GM08714 (cell line): ENCODE data around the gene DNM1.
"Not testable (repeated sequence)": the region's sequence is repeated elsewhere in the genome, so short reads cannot be mapped to it uniquely, and the experiment has no call there.

Experiments
- H3K4me3 ChIP-seq: fragments of 200-500 bp; sonication (Bioruptor generic); 2 replicates; pipeline ENCODE4 v1.5.1; 2014; ENCODE audit warnings: mild to moderate bottlenecking, low read length, inconsistent platforms
- ZNF274 ChIP-seq: IDR thresholded peaks from 2 replicates; pipeline ENCODE4 v1.6.1; 2012; ENCODE audit warnings: mild to moderate bottlenecking, low read depth, low read length

The DNM1 gene

DNA sequence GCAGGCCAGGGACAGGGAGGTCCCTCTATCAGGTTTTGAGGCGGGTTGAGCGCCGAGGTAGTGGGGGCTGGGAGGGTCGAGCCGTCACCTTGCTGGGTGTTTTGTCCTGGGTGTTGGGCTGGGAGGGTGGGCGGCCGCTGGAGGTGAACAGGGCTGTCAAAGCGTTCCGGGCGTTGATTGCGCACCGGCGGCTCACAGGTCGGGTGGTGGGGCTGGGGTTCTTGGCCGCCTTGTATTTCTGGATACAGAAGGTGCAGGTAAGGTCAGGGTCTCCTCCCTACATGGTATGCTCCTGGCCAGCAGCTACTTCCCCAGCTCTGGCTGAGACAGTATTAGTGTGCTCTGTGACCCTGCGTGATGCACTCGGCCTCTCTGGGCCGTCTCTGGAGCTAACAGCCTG lies 37.0 kb upstream of the DNM1 start:
- no peak overlapping the region for H3K4me3 ChIP-seq
- no peak for TF ChIP-seq ZNF274

DNA sequence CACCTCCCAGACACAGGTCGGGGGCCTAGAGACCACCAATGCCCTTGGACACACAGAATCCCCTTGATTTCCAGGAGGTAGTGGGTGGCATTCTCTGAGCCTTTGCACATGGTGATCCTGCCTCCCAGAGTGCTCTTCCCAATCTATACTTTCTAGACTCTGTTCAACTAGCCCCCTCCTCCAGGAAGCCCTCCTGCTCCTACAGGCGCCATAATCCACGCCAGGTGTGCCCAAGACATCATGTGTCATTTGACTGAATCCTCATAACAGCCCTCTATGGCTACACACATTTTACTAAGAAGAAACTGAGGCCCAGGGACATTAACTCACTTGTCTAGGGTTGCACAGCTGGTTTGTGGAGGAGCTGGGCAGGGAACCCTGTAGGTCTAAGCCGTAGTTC lies 36.0 kb upstream of the DNM1 start:
- no peak overlapping the region for H3K4me3 ChIP-seq
- TF ChIP-seq ZNF274 = no peak

DNA sequence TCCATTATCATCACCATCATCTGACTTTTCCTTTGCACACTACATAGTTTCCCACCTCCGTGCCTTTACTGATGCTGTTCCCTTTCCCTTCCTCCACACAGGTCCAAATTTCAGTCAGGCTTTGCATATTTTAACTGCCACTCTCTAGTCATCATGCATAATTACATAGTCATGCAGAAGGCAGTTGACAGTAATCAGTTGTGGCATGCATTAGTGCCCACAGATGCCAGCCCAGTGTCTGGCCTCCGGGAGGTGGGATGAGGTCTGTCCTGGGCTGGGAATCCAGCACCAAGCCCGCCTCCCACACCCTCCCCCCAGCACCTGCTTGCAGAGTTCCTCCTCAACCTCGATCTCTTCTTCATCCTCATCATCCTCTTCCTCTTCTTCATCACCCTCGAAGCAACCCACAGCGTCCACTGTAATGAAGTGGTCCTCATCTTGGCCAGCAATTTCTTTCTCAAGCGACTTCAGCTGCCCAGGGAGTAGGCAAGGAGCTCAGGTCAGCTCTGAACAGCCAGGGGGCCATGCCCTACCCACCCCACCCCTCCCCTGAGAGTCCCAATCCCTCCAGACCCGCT lies 34.4 kb upstream of the DNM1 start:
- no peak overlapping the region for H3K4me3 ChIP-seq
- TF ChIP-seq ZNF274 = no peak

DNA sequence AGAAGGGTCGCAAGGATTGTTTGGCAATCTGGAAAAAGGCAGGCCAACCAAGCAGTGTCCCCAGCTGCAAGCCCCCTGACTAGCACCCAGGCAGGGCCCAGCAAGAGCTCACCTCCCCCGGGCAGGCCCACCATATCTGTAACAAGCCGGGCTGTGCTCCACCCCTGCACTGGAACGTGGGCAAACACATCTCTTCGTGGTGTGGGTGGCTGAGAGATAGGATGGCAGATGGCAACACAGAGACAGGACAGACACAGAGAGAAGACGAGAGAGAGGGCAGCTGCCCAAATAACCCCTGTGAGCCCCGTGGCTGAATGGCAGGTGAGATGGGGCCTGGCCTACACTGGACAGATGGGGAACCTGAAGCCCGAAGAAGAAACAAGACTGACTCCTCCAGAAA lies 33.7 kb upstream of the DNM1 start:
- H3K4me3 ChIP-seq = no peak overlapping the region
- TF ChIP-seq ZNF274 = no peak

DNA sequence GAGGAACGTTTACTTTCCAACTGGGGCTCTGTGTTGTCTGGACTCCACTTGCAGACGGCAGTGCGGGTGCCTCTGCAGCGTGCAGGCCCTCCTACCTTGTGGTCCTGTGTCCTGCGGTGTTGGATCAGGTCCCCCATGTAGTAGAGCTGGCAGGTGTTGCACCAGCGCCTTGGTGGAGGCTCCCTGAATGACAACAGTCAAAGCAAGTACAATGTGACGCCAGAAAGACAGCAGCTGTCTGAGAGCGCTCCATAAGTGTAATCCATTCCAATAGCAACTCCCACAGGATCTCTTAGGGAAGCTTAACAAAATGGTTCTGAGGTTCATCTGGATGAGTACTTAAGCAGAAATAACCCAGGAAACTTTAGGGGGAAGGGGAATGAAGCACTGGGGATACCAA lies 33.3 kb upstream of the DNM1 start:
- H3K4me3 ChIP-seq = no peak overlapping the region
- TF ChIP-seq ZNF274 = no peak

DNA sequence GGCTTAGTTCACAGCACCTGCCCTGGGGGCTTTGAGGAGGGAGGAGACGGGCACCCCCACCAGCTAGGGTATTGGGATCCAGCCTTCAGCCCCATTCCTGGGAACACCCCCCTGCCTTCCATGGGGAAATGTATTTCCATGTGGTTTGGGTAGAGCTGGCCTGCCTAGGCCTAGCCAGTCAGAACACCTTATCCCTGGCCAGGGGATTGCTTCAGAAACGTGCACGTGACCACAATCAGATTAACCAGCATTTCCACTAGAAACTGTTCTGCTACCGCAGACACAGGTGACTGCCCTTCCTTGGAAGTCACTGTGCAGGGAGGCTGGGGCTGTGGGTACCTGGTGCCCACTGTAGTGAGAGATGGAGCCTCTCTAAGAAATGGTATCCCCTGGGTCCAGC lies 29.1 kb upstream of the DNM1 start:
- H3K4me3 ChIP-seq = no peak overlapping the region
- TF ChIP-seq ZNF274 = no peak

DNA sequence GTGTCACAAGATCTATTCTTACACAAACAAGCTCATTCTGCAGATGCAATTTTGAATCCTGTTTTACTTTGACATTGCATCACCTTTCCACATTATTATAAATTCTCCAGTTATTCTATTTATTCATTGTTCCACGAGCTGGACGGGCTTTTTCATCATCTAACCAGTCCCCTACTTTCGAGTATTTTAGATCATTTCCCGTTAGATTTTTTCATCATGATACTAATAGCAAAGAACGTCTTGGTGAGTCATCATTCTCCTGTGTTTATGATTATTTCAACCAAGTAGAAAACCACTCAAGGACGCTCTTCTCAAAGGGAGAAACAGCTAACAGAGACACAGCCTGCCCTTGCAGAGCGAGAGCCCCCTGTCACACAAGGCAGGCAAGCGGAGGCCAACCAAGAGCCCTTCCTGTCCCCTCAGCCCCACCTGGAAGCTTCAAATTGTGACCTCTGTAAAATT lies 28.0 kb upstream of the DNM1 start:
- no peak for TF ChIP-seq ZNF274
- no peak overlapping the region for H3K4me3 ChIP-seq

DNA sequence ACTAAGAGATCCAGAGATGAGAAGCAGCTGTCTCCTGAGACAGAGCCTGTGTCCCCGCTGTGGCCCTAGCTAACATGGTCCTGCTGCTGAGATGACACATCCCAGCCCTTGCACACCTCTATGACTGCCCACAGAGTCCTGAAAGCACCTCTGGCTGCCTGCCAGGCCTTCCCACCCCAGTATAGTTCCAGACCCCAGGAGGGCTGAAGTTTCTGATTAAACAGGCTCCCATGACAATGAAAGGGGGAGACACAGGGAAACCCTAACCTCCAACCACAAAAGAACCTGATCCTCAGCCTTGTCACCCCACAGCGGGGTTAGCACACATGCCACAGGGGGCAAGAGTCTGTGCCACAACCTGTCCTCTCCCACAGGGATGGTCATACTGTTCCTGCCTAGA lies 27.5 kb upstream of the DNM1 start:
- H3K4me3 ChIP-seq = no peak overlapping the region
- no peak for TF ChIP-seq ZNF274

DNA sequence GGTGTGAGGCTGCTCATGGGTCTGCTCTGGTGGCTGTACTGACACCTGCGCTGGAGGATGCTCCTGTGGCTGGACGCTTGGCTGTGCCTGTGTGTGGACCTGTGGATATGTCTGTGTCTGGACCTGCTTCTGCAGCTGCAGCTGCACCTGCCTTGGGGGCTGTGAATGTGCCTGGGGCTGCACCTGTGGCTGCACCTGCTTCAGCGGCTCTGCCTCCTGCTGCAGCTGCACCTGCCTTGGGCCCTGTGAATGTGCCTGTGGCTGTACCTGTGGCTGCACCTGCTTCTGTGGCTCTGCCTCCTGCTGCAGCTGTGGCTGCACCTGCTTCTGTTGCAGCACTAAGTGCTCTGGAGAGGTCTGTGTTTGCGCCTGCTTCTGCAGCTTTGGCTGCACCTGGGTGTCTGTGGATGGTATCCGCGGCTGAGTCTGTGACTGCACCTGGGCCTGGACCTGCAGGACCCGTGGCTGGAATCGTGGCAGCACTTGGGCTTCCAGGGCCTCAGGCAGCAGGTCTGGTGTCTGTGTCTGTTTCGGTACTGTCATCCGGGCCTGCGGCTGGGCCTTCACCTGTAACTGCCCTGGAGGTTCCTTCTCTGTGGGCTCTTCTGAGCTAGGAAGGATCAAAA lies 24.3 kb upstream of the DNM1 start:
- no peak for TF ChIP-seq ZNF274
- H3K4me3 ChIP-seq = no peak overlapping the region

DNA sequence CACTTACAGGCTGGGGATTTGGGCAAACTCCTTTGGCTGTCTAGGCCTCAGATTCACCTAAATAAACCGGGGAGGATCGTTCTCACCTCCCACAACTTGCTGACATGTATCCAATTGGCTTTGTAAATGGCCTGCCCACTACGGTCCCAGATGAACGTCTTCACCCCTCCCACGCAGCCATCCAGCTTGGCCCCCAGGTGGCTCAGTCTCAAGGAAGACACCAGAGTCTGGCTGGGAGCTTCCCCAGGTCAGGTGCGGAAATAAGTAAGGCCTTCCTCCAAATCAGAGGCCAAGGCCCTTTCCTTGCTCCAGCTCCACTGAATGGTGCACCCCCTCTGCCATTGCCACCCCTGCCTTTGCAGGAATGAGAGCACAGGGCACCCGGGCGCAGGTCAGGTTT lies 23.2 kb upstream of the DNM1 start:
- TF ChIP-seq ZNF274 = no peak
- H3K4me3 ChIP-seq = no peak overlapping the region

DNA sequence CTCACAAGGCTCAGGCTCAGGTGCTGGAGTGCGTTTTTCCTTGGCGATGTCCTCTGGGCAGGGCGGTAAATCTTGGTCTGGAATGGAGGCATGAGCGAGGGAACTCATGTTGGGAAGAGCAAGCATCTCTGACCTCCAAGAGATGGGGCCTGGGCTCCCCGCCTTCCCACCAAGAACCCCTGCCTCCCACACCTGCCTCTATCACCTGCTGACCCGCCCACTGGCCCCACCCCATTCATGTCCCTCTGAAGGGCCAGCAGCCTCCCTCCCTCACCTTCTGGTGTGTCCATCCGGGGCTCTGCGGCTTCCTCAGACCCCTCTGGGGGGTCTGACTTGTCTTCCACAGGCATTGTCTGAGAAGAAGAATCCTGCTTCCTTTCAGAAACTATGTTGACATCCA lies 22.7 kb upstream of the DNM1 start:
- no peak for TF ChIP-seq ZNF274

DNA sequence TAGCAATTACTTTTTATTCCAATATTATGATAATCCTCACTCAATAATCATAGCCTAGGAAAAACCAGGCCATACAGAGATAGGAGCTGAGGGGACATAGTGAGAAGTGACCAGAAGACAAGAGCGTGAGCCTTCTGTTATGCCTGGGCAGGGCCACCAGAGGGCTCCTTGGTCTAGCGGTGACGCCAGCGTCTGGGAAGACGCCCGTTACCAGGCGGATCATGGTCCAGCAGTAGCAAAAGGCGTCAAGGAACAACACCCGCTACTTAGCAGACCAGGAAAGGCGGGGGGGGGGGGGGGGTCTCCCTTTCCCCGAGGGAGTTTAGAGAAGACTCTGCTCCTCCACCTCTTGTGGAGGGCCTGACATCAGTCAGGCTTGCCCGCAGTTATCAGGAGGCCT lies 21.7 kb upstream of the DNM1 start:
- H3K4me3 ChIP-seq = not testable (repeated sequence)

More for the DNA sequence above, 22.7 kb upstream of the DNM1 start:
- H3K4me3 ChIP-seq = no peak overlapping the region

DNA sequence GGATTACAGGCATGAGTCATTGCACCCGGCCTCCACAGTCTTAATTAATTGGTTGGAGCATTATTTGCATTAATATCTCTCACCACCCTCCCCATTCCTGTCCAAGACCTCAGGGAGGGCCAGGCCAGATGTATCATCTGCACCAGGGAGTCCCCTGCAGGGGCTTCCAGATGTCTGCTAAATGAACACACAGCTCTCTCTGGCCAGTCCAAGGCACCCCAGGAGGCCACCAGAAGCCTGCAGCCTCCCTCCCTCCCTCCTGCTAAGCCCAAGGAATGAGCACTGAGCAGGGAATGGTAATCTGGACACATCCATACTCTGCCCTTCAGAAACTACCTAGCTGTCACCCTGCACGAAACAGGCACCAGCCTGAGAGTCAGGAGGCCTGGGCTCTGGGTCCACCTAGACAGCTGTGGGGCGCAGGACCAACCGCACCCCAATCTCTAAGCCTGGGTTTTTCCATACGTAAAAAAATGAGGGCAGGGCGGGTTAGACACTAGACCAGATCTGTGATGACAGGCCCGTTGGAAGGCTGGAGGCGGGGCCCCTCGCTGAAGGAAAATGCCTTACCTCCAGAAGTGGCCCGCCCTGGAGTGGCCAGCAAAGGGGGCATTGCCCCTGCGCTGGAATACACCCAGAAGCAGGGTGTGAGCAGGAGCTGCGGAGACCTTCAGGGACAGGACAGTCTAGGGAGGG lies 20.1 kb upstream of the DNM1 start:
- no peak overlapping the region for H3K4me3 ChIP-seq
- no peak for TF ChIP-seq ZNF274

DNA sequence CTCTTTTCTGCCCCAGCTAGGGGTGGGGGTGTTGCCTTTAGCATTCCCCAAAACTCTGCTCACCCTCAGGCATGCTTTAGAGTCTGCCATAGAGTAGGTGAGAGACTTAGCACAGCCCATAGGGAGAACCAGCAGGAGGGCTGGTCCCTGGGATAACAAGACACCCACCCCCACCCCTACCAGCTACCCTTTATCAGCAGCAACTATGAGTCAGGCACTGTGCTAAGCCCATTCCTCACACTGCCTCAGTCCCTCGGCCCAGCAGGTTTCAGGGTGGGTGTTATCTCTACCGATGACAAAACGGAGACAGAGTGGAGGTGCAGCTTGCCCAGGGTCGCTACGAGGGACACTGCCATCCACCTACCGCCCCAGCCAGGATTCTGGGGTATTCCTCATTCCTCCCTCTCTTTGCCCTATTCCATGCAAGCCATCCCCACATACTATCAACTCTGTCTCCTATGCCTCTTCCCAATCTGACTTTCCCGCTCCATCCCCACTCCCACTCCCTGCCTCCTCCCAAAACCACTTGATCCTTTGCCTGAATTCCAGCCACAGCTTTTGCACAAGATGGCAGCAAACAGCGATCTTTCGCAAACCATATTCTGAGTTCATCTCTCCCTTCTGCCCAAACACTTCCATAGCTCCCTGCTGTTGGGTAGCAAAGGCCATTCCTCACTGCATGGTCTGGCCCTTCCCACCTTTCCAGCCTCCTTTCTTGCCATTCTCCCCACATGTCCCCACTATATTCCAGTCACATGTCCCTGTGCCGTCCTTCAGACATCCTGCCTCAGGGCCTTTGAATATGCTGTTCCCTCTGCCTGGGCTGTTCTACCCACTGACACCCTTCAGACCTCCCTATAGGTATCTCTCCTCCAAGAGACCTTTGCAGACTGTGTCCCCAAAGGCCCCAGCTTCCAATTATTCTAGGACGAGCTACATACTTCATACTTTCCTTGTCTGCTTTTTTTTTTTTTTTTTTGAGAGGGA lies 16.9 kb upstream of the DNM1 start:
- no peak for TF ChIP-seq ZNF274
- no peak overlapping the region for H3K4me3 ChIP-seq
